GM19438 (cell line): ENCODE measurements around the gene GASK1A.
"Not testable (repeated sequence)": the region's sequence is repeated elsewhere in the genome, so short reads cannot be mapped to it uniquely, and the experiment has no call there.

Source experiments
- ATAC-seq: cut with Tn5 transposase; IDR thresholded peaks from one replicate; pipeline ENCODE4 v1.9.1; 2021; ENCODE audit warnings: low read depth; ENCODE audit not compliant: unreplicated experiment

Gene GASK1A

GRCh38 chr3:43030162-43030935 lies 51.2 kb downstream of the GASK1A start:
- ATAC-seq, result no peak

- ATAC-seq, result no peak
These were observed 52.4 kb downstream of the GASK1A start for GRCh38 chr3:43031485-43031884.

GRCh38 chr3:43031889-43032545 lies 52.9 kb downstream of the GASK1A start:
- ATAC-seq, result no peak

GRCh38 chr3:43032646-43033628 lies 53.8 kb downstream of the GASK1A start:
- ATAC-seq, result no peak

GRCh38 chr3:43034200-43034599 lies 55.1 kb downstream of the GASK1A start:
- ATAC-seq, result no peak

DNA sequence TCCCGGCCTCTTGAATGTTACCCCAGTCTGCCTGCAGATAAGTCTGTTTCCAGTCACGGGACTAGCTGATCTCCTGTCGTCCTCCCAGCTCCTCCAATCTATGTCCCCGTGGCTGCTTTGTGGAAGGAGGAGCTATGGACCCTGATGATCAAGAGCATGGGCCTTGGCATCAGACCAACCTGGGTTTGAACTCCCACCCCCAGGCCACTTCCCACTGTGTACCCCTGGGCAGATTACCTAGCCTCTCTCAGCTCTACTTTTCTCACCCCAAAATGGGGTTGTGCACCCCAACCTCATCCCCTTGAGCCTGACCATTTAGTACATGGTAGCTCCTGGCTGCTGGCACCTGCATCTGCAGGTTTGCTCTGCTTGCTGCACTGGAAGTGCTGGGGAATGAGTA lies 55.8 kb downstream of the GASK1A start:
- no peak for ATAC-seq

DNA sequence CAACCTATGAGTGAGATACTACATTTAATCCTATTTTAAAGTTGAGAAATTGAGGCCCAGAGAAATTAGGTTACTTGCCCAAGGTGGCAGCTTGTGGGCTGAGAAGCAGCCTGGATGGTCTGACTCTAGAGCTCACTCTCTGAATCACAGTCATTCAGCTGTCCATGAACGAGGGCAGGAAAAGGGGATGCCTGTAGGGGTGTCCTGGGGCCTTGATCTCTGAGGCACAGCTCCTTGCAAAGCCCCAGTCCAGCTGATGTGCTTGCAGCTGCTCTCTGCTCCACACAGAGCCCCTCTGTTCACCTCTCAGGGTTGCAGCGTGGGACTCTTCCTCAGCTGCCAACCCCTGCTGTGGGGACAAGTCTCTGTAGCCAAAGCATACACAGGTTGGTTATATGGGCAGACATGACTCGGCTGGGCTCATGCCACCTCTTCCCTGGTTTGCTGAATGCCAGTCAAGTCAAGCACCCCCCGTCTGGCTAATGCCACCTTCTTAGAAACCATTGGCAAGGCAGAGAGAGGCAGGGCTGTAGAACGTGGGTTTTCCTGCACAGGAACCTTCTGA lies 56.8 kb downstream of the GASK1A start:
- ATAC-seq, result no peak

GRCh38 chr3:43036621-43037423 lies 57.7 kb downstream of the GASK1A start:
- ATAC-seq, result no peak

- peak; percentile 74 for ATAC-seq
These were observed 58.9 kb downstream of the GASK1A start for GRCh38 chr3:43038010-43038409.

DNA sequence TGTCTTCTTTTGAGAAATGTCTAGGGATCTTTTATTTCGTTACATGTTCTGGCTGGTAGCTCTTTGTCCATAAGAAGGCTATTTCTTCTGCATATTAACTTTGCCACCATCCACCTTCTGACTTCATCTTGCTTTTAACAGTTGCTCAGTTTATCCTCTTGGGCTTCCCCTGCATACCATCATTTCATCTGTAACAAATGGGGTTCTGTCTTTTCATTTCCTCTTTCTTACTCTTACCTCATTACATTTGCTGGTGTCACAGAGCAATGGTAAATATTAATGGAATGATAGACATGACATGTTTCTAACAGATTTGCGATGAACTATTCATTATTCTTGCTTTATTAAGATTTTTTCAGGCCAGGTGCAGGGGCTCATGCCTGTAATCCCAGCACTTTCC lies 62.4 kb downstream of the GASK1A start:
- ATAC-seq, result peak; percentile 50

DNA sequence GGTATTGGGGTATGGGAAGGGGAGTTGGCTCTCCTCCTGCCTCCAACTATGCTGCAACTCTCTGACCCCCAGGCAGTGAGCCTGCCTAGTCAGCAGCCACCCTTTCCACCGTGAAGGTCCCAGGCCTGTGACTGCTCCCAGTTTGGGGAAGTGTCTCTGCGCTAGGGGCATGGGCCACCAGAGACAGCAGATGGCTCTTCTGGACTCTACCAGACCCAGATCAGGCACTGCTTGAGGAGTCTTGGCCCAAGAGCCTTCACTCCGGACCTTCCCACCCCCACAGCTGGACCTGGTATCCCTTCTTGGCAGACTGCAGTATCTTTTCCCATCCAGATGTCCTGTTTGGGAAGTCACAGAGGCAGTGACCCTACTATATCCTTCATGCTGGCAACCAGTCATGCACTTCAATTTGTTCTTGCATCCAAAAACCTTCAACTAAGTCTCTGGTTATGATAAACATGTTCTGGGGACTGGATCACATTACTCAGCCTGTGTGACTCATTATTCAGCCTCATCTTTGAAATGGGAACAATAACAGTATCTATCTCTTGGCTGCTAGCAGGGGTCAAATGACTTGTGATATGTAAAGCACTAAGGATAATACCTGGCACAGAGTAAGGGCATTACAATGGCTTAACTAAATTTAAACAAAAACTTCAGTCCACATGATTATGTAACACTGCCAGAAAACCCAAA lies 64.1 kb downstream of the GASK1A start:
- no peak for ATAC-seq

- ATAC-seq, result no peak
These were observed 64.7 kb downstream of the GASK1A start for GRCh38 chr3:43043793-43044192.

DNA sequence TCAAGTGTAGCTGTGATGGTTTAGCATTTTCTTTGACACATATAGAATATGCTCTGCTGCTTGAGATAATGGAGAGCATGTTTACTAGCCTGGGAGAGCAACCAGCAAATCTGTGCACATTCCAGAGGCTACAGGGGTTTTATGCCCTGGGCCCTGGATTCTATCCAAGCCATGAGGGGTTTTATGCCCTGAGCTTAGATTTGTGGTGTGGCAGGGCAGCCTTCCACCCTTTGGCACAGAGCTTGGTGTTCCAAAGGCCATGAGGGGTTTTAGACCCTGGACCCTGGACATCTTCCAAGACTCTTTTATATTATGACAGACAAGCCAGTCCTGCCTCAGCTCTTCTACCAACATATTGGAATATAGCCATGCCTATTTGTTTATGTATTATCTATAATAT lies 66.0 kb downstream of the GASK1A start:
- not testable (repeated sequence) for ATAC-seq

- ATAC-seq, result no peak
These were observed 67.5 kb downstream of the GASK1A start for GRCh38 chr3:43046583-43046982.

- no peak for ATAC-seq
These were observed 69.4 kb downstream of the GASK1A start for GRCh38 chr3:43048470-43048869.

- ATAC-seq, result no peak
These were observed 74.2 kb downstream of the GASK1A start for GRCh38 chr3:43053291-43053690.

- no peak for ATAC-seq
These were observed 75.6 kb downstream of the GASK1A start for GRCh38 chr3:43054754-43055153.

DNA sequence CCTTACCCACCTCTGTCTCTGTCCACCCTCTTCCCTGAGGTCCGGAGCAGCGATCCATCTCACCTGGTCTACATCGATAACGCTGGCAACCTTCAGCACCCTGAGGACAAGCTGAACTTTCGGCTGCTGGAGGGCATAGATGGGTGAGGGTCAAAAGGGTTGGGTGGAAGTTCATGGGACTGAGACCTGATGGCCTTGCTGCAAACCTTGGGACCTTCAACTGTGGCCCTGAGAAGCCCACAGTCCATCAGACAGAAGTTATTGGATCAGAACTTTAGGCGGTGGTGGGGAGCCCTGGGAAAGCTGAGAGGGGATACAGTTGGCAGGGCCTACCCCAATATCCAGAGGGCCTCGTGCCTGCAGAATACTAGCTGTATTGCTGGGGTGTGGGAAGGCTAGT lies 76.3 kb downstream of the GASK1A start:
- no peak for ATAC-seq
